ENCODE measurements around the gene TNFAIP8. TPM values are rescaled to one million over a fixed set of nuclear protein-coding genes. Genes with fewer than 3 reads are reported as not detected.

The TNFAIP8 gene
- total RNA-seq, 1 experiment from 2014 or later: 8.0 TPM

- H3K27me3 ChIP-seq (ENCODE audit: control insufficient read depth, insufficient read depth, low read length): no peaks in the 10 kb centered on the region
- H3K36me3 ChIP-seq (ENCODE audit: control insufficient read depth, insufficient read depth, low read length): no peaks in the 10 kb centered on the region
- BruUV-seq (replicated peaks): no TSS peak
- no peak overlapping the region for H3K4me3 ChIP-seq (ENCODE audit: low read depth in 2 of 2, low read length in 2 of 2)
- CTCF ChIA-PET: no interaction called here
- no peaks in the 10 kb centered on the region for H3K9me3 ChIP-seq (ENCODE audit: control insufficient read depth, insufficient read depth, low read depth, low read length)
- in situ Hi-C loops (cut with HindIII; ENCODE audit: low pct_unique_long_range_greater_than_20kb, low sequenced_read_pairs): no loop called here
- DNase-seq (ENCODE audit: low read depth, low spot score): no peak
- no peak for ATAC-seq
- TF ChIP-seq, protein P1, sequence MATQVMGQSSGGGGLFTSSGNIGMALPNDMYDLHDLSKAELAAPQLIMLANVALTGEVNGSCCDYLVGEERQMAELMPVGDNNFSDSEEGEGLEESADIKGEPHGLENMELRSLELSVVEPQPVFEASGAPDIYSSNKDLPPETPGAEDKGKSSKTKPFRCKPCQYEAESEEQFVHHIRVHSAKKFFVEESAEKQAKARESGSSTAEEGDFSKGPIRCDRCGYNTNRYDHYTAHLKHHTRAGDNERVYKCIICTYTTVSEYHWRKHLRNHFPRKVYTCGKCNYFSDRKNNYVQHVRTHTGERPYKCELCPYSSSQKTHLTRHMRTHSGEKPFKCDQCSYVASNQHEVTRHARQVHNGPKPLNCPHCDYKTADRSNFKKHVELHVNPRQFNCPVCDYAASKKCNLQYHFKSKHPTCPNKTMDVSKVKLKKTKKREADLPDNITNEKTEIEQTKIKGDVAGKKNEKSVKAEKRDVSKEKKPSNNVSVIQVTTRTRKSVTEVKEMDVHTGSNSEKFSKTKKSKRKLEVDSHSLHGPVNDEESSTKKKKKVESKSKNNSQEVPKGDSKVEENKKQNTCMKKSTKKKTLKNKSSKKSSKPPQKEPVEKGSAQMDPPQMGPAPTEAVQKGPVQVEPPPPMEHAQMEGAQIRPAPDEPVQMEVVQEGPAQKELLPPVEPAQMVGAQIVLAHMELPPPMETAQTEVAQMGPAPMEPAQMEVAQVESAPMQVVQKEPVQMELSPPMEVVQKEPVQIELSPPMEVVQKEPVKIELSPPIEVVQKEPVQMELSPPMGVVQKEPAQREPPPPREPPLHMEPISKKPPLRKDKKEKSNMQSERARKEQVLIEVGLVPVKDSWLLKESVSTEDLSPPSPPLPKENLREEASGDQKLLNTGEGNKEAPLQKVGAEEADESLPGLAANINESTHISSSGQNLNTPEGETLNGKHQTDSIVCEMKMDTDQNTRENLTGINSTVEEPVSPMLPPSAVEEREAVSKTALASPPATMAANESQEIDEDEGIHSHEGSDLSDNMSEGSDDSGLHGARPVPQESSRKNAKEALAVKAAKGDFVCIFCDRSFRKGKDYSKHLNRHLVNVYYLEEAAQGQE (IDR thresholded peaks at IDR 0.05; ENCODE audit: insufficient read depth in 1 of 2, low read depth in 2 of 2, low read length in 1 of 2): no peak
- TF ChIP-seq TCF7L2 (IDR thresholded peaks at IDR 0.05; ENCODE audit: low read depth, low read length): no peak
- TF ChIP-seq, protein P2, sequence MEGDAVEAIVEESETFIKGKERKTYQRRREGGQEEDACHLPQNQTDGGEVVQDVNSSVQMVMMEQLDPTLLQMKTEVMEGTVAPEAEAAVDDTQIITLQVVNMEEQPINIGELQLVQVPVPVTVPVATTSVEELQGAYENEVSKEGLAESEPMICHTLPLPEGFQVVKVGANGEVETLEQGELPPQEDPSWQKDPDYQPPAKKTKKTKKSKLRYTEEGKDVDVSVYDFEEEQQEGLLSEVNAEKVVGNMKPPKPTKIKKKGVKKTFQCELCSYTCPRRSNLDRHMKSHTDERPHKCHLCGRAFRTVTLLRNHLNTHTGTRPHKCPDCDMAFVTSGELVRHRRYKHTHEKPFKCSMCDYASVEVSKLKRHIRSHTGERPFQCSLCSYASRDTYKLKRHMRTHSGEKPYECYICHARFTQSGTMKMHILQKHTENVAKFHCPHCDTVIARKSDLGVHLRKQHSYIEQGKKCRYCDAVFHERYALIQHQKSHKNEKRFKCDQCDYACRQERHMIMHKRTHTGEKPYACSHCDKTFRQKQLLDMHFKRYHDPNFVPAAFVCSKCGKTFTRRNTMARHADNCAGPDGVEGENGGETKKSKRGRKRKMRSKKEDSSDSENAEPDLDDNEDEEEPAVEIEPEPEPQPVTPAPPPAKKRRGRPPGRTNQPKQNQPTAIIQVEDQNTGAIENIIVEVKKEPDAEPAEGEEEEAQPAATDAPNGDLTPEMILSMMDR (IDR thresholded peaks at IDR 0.05): no peak
- no peak for TF ChIP-seq POLR2AphosphoS5 (IDR thresholded peaks at IDR 0.05; ENCODE audit: low read depth, low read length)
- no peak for TF ChIP-seq SIN3A (IDR thresholded peaks at IDR 0.05; ENCODE audit: borderline replicate concordance, insufficient read depth, low read depth, low read length)
- POLR2A ChIA-PET: no interaction called here
- peaks cover under 1% of the 10 kb centered on the region; the same call in 1 of the 2 replicates for H3K4me1 ChIP-seq (ENCODE audit: control insufficient read depth, insufficient read depth, low read length)
- intact Hi-C loops (cut with micrococcal nuclease; ENCODE audit: unreplicated experiment): no loop called here
- H3K27ac ChIP-seq (ENCODE audit: low read length): no peak overlapping the region
These were observed 39.4 kb downstream of the TNFAIP8 start for GRCh38 chr5:119395080-119395836.

DNA sequence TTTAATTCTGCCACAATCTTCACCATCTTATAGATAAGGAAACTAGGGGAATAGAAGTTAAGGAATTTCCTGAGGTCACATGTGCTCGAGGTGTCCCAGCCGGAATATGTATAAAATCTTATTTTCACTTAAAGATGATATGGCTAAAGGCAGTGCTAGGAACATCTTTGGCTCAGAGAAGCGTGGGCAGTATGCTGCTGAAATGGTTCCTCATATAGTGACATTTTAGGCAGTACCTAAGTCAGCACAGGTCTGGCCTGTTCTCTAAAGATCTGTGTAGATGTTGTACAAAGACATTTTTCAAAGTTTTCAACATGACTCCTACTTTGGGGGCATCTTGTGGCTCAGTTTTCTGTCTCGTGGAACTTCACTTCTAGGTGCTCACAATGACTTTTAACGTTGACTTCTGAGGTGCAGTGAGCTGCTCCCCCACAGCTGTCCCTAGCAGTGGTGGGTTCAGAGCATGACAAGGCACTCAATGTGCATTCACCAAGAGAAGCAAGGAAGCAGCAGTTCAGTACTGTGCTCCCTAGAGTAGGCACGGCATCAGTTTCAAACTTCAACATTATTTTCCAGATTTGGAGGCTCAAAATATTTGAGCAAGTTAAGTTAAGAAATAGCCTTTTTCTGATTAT lies 40.3 kb downstream of the TNFAIP8 start:
- intact Hi-C loops (cut with micrococcal nuclease; ENCODE audit: unreplicated experiment) (no loop called here), in situ Hi-C loops (cut with HindIII; ENCODE audit: low pct_unique_long_range_greater_than_20kb, low sequenced_read_pairs) (no loop called here)
- DNase-seq (ENCODE audit: low read depth, low spot score) (no peak), ATAC-seq (no peak)
- Histone ChIP-seq H3K4me1 (ENCODE audit: control insufficient read depth, insufficient read depth, low read length) (peaks cover 3% of the 10 kb centered on the region; the same call in 1 of the 2 replicates), H3K27me3 (ENCODE audit: control insufficient read depth, insufficient read depth, low read length) (no peaks in the 10 kb centered on the region), H3K4me3 (ENCODE audit: low read depth in 2 of 2, low read length in 2 of 2) (no peak overlapping the region), H3K9me3 (ENCODE audit: control insufficient read depth, insufficient read depth, low read depth, low read length) (no peaks in the 10 kb centered on the region), H3K27ac (ENCODE audit: low read length) (no peak overlapping the region), H3K36me3 (ENCODE audit: control insufficient read depth, insufficient read depth, low read length) (no peaks in the 10 kb centered on the region)
- ChIA-PET CTCF (no interaction called here), POLR2A (no interaction called here)
- TF ChIP-seq, protein P1 (IDR thresholded peaks at IDR 0.05; ENCODE audit: insufficient read depth in 1 of 2, low read depth in 2 of 2, low read length in 1 of 2): no peak
- BruUV-seq (replicated peaks): no TSS peak
